GM12878 (cell line): ENCODE results near the gene ZCCHC13. TPM values are rescaled to one million over a fixed set of nuclear protein-coding genes. Genes with fewer than 3 reads are reported as not detected.

Experiments used
- ATAC-seq: fragments of 200-7000 bp; cut with Tn5 transposase; 3 replicates; pipeline ENCODE4 v1.9.1; 2020; ENCODE audit warnings: mild to moderate bottlenecking, moderate library complexity
- BruUV-seq: library from RNA; stranded (reverse); fragments of 400-500 nt; replicated peaks from 2 replicates; lab custom pipeline; 2021; lab: Mats Ljungman, UMichigan
- CTCF ChIA-PET: fragments of 300-600 bp; sonication (Branson Sonifier 250); formaldehyde crosslinking; extraction: SDS; loops from one replicate; lab custom pipeline; 2021; ENCODE audit warnings: inconsistent platforms; lab: Yijun Ruan, JAX
- POLR2A ChIA-PET: fragments of 350-600 bp; formaldehyde crosslinking; extraction: SDS; loops from one replicate; lab custom pipeline; 2021; ENCODE audit warnings: inconsistent platforms; lab: Charles Lee
- RAD21 ChIA-PET: fragments of 300-600 bp; sonication (Branson Sonifier 250); formaldehyde crosslinking; loops from one replicate; lab custom pipeline; 2023; ENCODE audit warnings: antibody characterized with exemption; ENCODE audit not compliant: unreplicated experiment; lab: Charles Lee
- SMC1A ChIA-PET: fragments of 300-600 bp; sonication (Branson Sonifier 250); formaldehyde crosslinking; loops from one replicate; lab custom pipeline; 2023; ENCODE audit not compliant: unreplicated experiment, uncharacterized antibody; lab: Charles Lee
- DNase-seq: peaks from one replicate; pipeline ENCODE4 v3.0.0-alpha.2; 2011; ENCODE audit warnings: low read depth, low spot score
- FAIRE-seq: peaks from 3 replicates; lab custom pipeline; 2011; peaks lifted over from hg19 to GRCh38; lab: Jason Lieb, UNC
- H2AFZ ChIP-seq: 2 replicates; pipeline ENCODE4 v1.6.0; 2011; ENCODE audit warnings: low read depth, low read length, control low read depth; ENCODE audit not compliant: control insufficient read depth
- H3K27ac ChIP-seq: 2 replicates; pipeline ENCODE4 v1.5.1; 2011; ENCODE audit warnings: control low read depth; ENCODE audit not compliant: control insufficient read depth, insufficient read depth
- H3K27me3 ChIP-seq, 2 experiments: replicated peaks in 1 of 2; 2 replicates each; pipeline versions ENCODE4 v1.6.0 to v1.6.1; 2011; ENCODE audit warnings: low read length in 1 of 2; ENCODE audit not compliant: control insufficient read depth in 2 of 2, insufficient read depth in 2 of 2
- H3K36me3 ChIP-seq, 2 experiments: 2 replicates each; pipeline ENCODE4 v1.5.1; 2011; ENCODE audit warnings: low read length in 1 of 2; ENCODE audit not compliant: control insufficient read depth in 2 of 2, insufficient read depth in 2 of 2
- H3K4me1 ChIP-seq: 2 replicates; pipeline ENCODE4 v1.6.1; 2011; ENCODE audit warnings: mild to moderate bottlenecking, low read length, moderate library complexity, mixed read lengths; ENCODE audit not compliant: control insufficient read depth, insufficient read depth
- H3K4me2 ChIP-seq: 2 replicates; pipeline ENCODE4 v1.6.0; 2011; ENCODE audit warnings: control low read depth; ENCODE audit not compliant: control insufficient read depth, insufficient read depth
- H3K4me3 ChIP-seq: fragments of 200-600 bp; sonication (generic); 2 replicates; pipeline ENCODE4 v1.5.1; 2016
- H3K79me2 ChIP-seq: 2 replicates; pipeline ENCODE4 v1.6.0; 2011; ENCODE audit warnings: low read length; ENCODE audit not compliant: control insufficient read depth, insufficient read depth
- H3K9ac ChIP-seq: 2 replicates; pipeline ENCODE4 v1.8.0; 2011; ENCODE audit warnings: low read length, control low read depth, mixed read lengths; ENCODE audit not compliant: control insufficient read depth, insufficient read depth
- H3K9me3 ChIP-seq: replicated peaks from 3 replicates; pipeline ENCODE4 v1.5.1; 2011; ENCODE audit warnings: mild to moderate bottlenecking, low read length; ENCODE audit not compliant: control insufficient read depth, insufficient read depth
- H4K20me1 ChIP-seq: 2 replicates; pipeline ENCODE4 v1.6.0; 2011; ENCODE audit not compliant: control insufficient read depth, insufficient read depth
- ELK1 ChIP-seq: IDR thresholded peaks from 2 replicates; pipeline ENCODE4 v1.6.1; 2012; ENCODE audit warnings: low read depth, low read length, improper control_type of control experiment
- JUNB ChIP-seq: IDR thresholded peaks from 2 replicates; pipeline ENCODE4 v1.6.1; 2016; ENCODE audit warnings: antibody characterized with exemption, mild to moderate bottlenecking
- NFXL1 ChIP-seq: fragments of 450-650 bp; IDR thresholded peaks from 2 replicates; pipeline ENCODE4 v1.6.1; 2017; ENCODE audit warnings: antibody characterized with exemption, mild to moderate bottlenecking, borderline replicate concordance
- NRF1 ChIP-seq: conservative IDR thresholded peaks from 2 replicates; pipeline ENCODE4 v1.6.1; 2011; ENCODE audit warnings: mild to moderate bottlenecking, low read depth, low read length, improper control_type of control experiment
- PAX5 ChIP-seq: IDR thresholded peaks from 2 replicates; pipeline ENCODE4 v1.6.1; 2011; ENCODE audit warnings: low read depth, low read length, borderline replicate concordance
- POLR2A ChIP-seq: IDR thresholded peaks from 2 replicates; pipeline ENCODE4 v1.6.1; 2011; ENCODE audit warnings: low read depth, mild to moderate bottlenecking, low read length
- RCOR1 ChIP-seq: conservative IDR thresholded peaks from 2 replicates; pipeline ENCODE4 v1.6.1; 2012; ENCODE audit warnings: low read depth, low read length, improper control_type of control experiment
- SPI1 ChIP-seq: IDR thresholded peaks from 2 replicates; pipeline ENCODE4 v1.6.1; 2011; ENCODE audit warnings: low read depth, mild to moderate bottlenecking, low read length, moderate library complexity, borderline replicate concordance; ENCODE audit not compliant: insufficient read depth
- SRF ChIP-seq, 2 experiments: IDR thresholded peaks; 2 replicates each; pipeline ENCODE4 v1.6.1; 2011; ENCODE audit warnings: low read depth in 2 of 2, low read length in 2 of 2, mild to moderate bottlenecking in 1 of 2, moderate library complexity in 1 of 2
- TCF7 ChIP-seq: IDR thresholded peaks from 2 replicates; pipeline ENCODE4 v1.6.1; 2014; ENCODE audit warnings: antibody characterized with exemption, borderline replicate concordance
- ZBED1 ChIP-seq: IDR thresholded peaks from 2 replicates; pipeline ENCODE4 v1.6.1; 2016; ENCODE audit warnings: borderline replicate concordance
- ZNF217 ChIP-seq: fragments of 450-650 bp; IDR thresholded peaks from 2 replicates; pipeline ENCODE4 v1.6.1; 2017; ENCODE audit warnings: antibody characterized with exemption, mild to moderate bottlenecking
- WGBS: methylation state at CpG from one replicate; pipeline ENCODE4 v1.1.6; 2016; ENCODE audit warnings: low lambda C conversion rate; ENCODE audit not compliant: insufficient replicate concordance, insufficient coverage; ENCODE audit errors: missing lambda C conversion rate; 5-methylcytosine and 5-hydroxymethylcytosine counted together
- in situ Hi-C: fragments of 300-500 bp; cut with MboI; formaldehyde crosslinking; loops from 9 replicates; pipeline ENCODE4 v1.14.3; 2018; ENCODE audit warnings: mixed read lengths
- intact Hi-C: fragments of 100-400 bp; cut with micrococcal nuclease; formaldehyde crosslinking; loops from one replicate; pipeline ENCODE4 v1.14.2; 2022; ENCODE audit not compliant: unreplicated experiment
- polyA plus RNA-seq, 11 experiments: library from polyadenylated mRNA; depleted of rRNA in 4 of 11; unstranded in 6 of 11; stranded (reverse) in 5 of 11; fragments of >200 nt; fragmentation: Nextera tagmentation in 4 of 11; fragmentation: Illumina TruSeq in 1 of 11; extraction: Ambion mirVana in 4 of 11; extraction: Trizol in 1 of 11; gene quantifications; 1 replicate in 1 of 11; 2 replicates in 10 of 11; pipeline versions ENCODE4 v1.2.1 to v1.2.3, GENCODE V29; 2011 to 2016; ENCODE audit warnings: inconsistent platforms in 2 of 11, missing spikeins in 2 of 11, low read depth in 1 of 11
- total RNA-seq, 4 experiments: library from RNA; depleted of rRNA in 3 of 4; stranded (reverse); fragments of >200 nt in 3 of 4; fragmentation: Illumina TruSeq in 1 of 4; extraction: Trizol in 1 of 4; gene quantifications; 2 replicates each; pipeline versions ENCODE4 v1.2.1 to v1.2.3, GENCODE V29; 2013 to 2021
- TF ChIP-seq, protein P1 (sequence below): fragments of 450-650 bp; conservative IDR thresholded peaks from 2 replicates; pipeline ENCODE4 v1.6.1; 2017; ENCODE audit warnings: mild to moderate bottlenecking, moderate library complexity

Gene ZCCHC13
- total and polyA plus RNA-seq, 10 of the 15 experiments (the other 5 are each of a cell fraction or from before 2014, with no cell fraction given): not detected

DNA sequence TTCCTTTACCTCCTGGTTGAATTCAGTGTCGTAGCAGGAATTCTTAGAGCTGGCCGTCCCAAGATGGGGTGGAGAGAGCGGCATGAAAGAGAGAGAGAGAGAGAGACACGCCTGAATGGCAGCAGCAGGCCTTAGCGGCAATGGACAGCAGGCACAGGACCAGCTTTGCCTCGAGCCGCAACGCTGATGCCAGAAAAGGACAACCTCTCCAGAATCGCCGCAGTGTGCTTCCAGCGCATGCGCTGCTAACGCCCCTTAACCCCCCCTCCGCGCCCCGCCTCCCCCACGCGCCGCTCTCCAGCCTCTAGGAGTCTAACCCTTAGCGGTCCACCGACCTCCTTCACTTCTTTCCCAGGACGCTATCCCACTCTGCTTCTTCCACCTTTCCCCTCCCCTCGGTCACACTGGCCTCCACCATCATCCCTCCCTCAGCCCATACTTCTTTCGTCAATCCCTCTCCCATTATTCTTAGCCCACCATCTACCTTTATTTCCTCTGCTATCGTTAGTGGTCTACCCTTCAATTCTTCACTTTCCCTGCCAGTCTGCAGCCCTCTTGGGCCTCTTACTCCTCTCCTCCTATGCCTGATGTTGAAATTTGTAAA, 10.5 kb upstream of the ZCCHC13 start:
- in situ Hi-C loops (no loop called here), intact Hi-C loops (loop anchor here (5.0 kb wide), 1 partner anchor 61 kb away; no protein-coding TSS in a partner anchor)
- Histone ChIP-seq H3K79me2 (peaks cover 36% of the 10 kb centered on the region), H3K9me3 (no peaks in the 10 kb centered on the region; the same call in 2 of the 3 replicates), H3K4me2 (peak overlapping the region; percentile 96), H4K20me1 (no peaks in the 10 kb centered on the region), H3K4me1 (no peaks in the 10 kb centered on the region), H3K36me3 (no peaks in the 10 kb centered on the region; a peak in 1 of 4 replicates), H3K27me3 (no peaks in the 10 kb centered on the region), H3K27ac (no peak overlapping the region), H2AFZ (peak overlapping the region; percentile 83), H3K9ac (peak overlapping the region; percentile 56), H3K4me3 (peak overlapping the region; percentile 69)
- no TSS peak for BruUV-seq
- DNase-seq (no peak), ATAC-seq (peak; percentile 68), FAIRE-seq (no peak)
- TF ChIP-seq PAX5: peak; percentile 32; the same call in 1 of the 2 replicates
- TF ChIP-seq ZNF217: no peak
- TF ChIP-seq NRF1: peak; percentile 41
- 0 out of 2 replicates have a peak, but pooled peaks have one; percentile 31 for TF ChIP-seq POLR2A
- 33% methylated on average over 16 of the region's 25 CpGs for WGBS
- ChIA-PET POLR2A (interaction anchor here (0.6 kb wide), 1 partner anchor 52 kb away, joined by 3 read pairs; no protein-coding TSS in a partner anchor), CTCF (interaction anchor here (0.7 to 0.9 kb wide), 2 partner anchors 22 to 1880 kb away, joined by 3 read pairs; no protein-coding TSS in a partner anchor), SMC1A (no interaction called here), RAD21 (interaction anchor here (0.6 kb wide), 1 partner anchor 87 kb away, joined by 3 read pairs; no protein-coding TSS in a partner anchor)

GRCh38 chrX:74295101-74295500, 8.9 kb upstream of the ZCCHC13 start:
- POLR2A ChIA-PET: interaction anchor here (0.6 kb wide), 1 partner anchor 29 kb away, joined by 4 read pairs; no protein-coding TSS in a partner anchor
- Histone ChIP-seq H3K36me3 (no peaks in the 10 kb centered on the region), H4K20me1 (no peaks in the 10 kb centered on the region), H3K27me3 (no peaks in the 10 kb centered on the region), H2AFZ (no peak overlapping the region), H3K4me2 (no peak overlapping the region), H3K4me1 (no peaks in the 10 kb centered on the region), H3K4me3 (no peak overlapping the region), H3K9me3 (no peaks in the 10 kb centered on the region; the same call in 2 of the 3 replicates), H3K9ac (no peak overlapping the region), H3K79me2 (peaks cover 21% of the 10 kb centered on the region), H3K27ac (no peak overlapping the region)
- CTCF ChIA-PET: no interaction called here
- in situ Hi-C loops: no loop called here
- intact Hi-C loops: no loop called here
- WGBS: 91% methylated on average over 3 of the region's 3 CpGs
- ATAC-seq (no peak), FAIRE-seq (no peak), DNase-seq (no peak)
- SMC1A ChIA-PET: no interaction called here
- RAD21 ChIA-PET: no interaction called here
- TF ChIP-seq ELK1 (no peak), SRF (IDR thresholded peaks at IDR 0.05; ENCODE audit: low read depth in 2 of 2, low read length in 2 of 2) (no peak), NFXL1 (no peak), TCF7 (no peak), JUNB (no peak), ZBED1 (no peak), RCOR1 (no peak), SPI1 (no peak)
- TF ChIP-seq, protein P1, sequence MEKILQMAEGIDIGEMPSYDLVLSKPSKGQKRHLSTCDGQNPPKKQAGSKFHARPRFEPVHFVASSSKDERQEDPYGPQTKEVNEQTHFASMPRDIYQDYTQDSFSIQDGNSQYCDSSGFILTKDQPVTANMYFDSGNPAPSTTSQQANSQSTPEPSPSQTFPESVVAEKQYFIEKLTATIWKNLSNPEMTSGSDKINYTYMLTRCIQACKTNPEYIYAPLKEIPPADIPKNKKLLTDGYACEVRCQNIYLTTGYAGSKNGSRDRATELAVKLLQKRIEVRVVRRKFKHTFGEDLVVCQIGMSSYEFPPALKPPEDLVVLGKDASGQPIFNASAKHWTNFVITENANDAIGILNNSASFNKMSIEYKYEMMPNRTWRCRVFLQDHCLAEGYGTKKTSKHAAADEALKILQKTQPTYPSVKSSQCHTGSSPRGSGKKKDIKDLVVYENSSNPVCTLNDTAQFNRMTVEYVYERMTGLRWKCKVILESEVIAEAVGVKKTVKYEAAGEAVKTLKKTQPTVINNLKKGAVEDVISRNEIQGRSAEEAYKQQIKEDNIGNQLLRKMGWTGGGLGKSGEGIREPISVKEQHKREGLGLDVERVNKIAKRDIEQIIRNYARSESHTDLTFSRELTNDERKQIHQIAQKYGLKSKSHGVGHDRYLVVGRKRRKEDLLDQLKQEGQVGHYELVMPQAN: no peak
- BruUV-seq: no TSS peak
